HG02588 (cell line): ENCODE results near the gene SPRN.
"Not testable (repeated sequence)": the region's sequence is repeated elsewhere in the genome, so short reads cannot be mapped to it uniquely, and the experiment has no call there.

Experiments used
- ATAC-seq: cut with Tn5 transposase; IDR thresholded peaks from one replicate; pipeline ENCODE4 v1.9.1; 2021; ENCODE audit warnings: mild to moderate bottlenecking, moderate library complexity; ENCODE audit not compliant: unreplicated experiment

SPRN gene

GRCh38 chr10:133441356-133441755 lies 16.9 kb upstream of the SPRN start:
- ATAC-seq: not testable (repeated sequence)

- no peak for ATAC-seq
Measured at GRCh38 chr10:133440633-133441285, 16.3 kb upstream of the SPRN start.

- ATAC-seq: no peak
Measured at GRCh38 chr10:133439517-133440461, 15.4 kb upstream of the SPRN start.

- no peak for ATAC-seq
Measured at GRCh38 chr10:133438711-133439273, 14.4 kb upstream of the SPRN start.

GRCh38 chr10:133432789-133433188 lies 8.4 kb upstream of the SPRN start:
- ATAC-seq: not testable (repeated sequence)

- ATAC-seq: not testable (repeated sequence)
Measured at GRCh38 chr10:133431888-133432613, 7.6 kb upstream of the SPRN start.

- ATAC-seq: not testable (repeated sequence)
Measured at GRCh38 chr10:133429571-133429970, 5.1 kb upstream of the SPRN start.

GRCh38 chr10:133424102-133424501 lies 323 bp downstream of the SPRN start:
- not testable (repeated sequence) for ATAC-seq

- ATAC-seq: no peak
Measured at GRCh38 chr10:133422807-133423771, 1.3 kb downstream of the SPRN start.

GRCh38 chr10:133422223-133422806 lies 2.1 kb downstream of the SPRN start:
- ATAC-seq: no peak

- no peak for ATAC-seq
Measured at GRCh38 chr10:133421336-133422222, 2.8 kb downstream of the SPRN start.

GRCh38 chr10:133420579-133420978 lies 3.8 kb downstream of the SPRN start:
- no peak for ATAC-seq

- no peak for ATAC-seq
Measured at GRCh38 chr10:133420028-133420427, 4.4 kb downstream of the SPRN start.

GRCh38 chr10:133419211-133419950 lies 5.0 kb downstream of the SPRN start:
- ATAC-seq: no peak

GRCh38 chr10:133418289-133418993 lies 6.0 kb downstream of the SPRN start:
- ATAC-seq: no peak

- ATAC-seq: no peak
Measured at GRCh38 chr10:133415752-133416151, 8.7 kb downstream of the SPRN start.

GRCh38 chr10:133414401-133414800 lies 10.0 kb downstream of the SPRN start:
- ATAC-seq: not testable (repeated sequence)
